Colonic mucosa (tissue), 4 donors: ENCODE measurements around the gene DIP2A. TPM values are rescaled to one million over a fixed set of nuclear protein-coding genes. Genes with fewer than 3 reads are reported as not detected.

ENCODE experiments used
- DNase-seq: peaks from one replicate; pipeline ENCODE4 v3.0.0-alpha.2; 2020
- H3K27ac ChIP-seq: fragments of 200-600 bp; one replicate; pipeline ENCODE4 v1.8.0; 2021
- H3K27me3 ChIP-seq: fragments of 200-600 bp; one replicate; pipeline ENCODE4 v1.8.0; 2021
- H3K36me3 ChIP-seq: fragments of 200-600 bp; one replicate; pipeline ENCODE4 v1.8.0; 2021
- H3K4me1 ChIP-seq: fragments of 200-600 bp; one replicate; pipeline ENCODE4 v1.8.0; 2021; ENCODE audit warnings: mild to moderate bottlenecking
- H3K4me3 ChIP-seq: fragments of 200-600 bp; one replicate; pipeline ENCODE4 v1.8.0; 2021
- H3K9ac ChIP-seq, 2 donors: one replicate each; pipeline ENCODE4 v1.7.0; 2013; ENCODE audit warnings: control low read depth in 2 of 2, low read depth in 2 of 2, low read length in 2 of 2
- H3K9me3 ChIP-seq: fragments of 200-600 bp; one replicate; pipeline ENCODE4 v1.8.0; 2021
- CTCF ChIP-seq: fragments of 200-600 bp; IDR thresholded peaks from one replicate; pipeline ENCODE4 v1.8.0; 2022; ENCODE audit warnings: antibody characterized with exemption, mild to moderate bottlenecking
- intact Hi-C: fragments of 100-400 bp; cut with DNase I; formaldehyde crosslinking; loops from one replicate; pipeline ENCODE4 v1.14.1; 2022
- total RNA-seq, 2 donors: library from RNA; stranded (reverse); fragmentation: NEBNext Ultra II Directional in 1 of 2; extraction: Animal tissue kit (Norgen Biotek cat#: 25700) in 1 of 2; gene quantifications; one replicate each; pipeline ENCODE4 v1.2.1, GENCODE V29; 2021
- donor health status: healthy.
- donor health status: DM: no; HTN: no; CAD: no.
- donor health status: DM: no; HTN: no; CAD: no.

The DIP2A gene
- total RNA-seq, 2 donors from 2014 or later = 40.4 to 41.0 TPM

DNA sequence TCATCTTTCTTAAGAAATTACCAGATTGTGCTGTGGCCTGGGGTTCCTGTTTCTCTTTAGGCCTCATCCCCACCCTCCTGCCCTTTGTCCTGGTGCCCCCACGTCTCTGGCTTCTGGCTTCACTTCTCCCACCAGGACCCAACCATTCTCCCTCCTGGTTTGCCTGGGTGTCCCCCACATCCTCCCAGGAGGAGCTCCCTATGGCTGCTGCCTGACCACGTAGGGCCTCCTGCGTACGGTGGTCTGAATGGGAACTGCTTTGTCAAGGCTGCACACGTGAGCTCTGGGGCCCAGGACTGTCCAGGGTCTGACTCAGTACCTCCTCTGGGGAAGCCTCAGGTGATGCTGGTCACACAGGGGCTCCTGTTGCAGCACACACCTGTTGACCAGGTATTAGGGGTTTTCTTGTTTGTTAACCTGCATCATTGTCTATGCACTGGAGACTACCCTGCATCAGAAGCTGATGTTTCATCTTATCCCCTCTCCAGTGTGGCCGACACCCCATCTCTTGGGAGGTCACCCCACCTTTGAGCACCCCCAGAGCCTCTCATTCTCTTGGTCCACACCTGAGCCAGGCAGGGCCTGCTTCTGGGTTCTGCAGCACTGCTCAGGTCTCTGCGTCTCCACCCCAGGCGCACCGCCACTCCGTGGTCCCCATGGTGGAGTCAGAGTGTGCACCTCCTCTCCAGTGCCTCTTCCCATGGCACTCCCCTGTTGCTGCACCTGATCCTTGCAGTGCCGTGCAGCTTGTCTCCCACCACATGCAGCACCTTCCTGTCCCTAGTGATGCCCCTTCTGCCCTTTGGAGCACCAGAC is 80.4 kb downstream of the DIP2A start:
- no peak for DNase-seq
- H3K27ac ChIP-seq = no peak overlapping the region
- H3K4me3 ChIP-seq = no peak overlapping the region
- H3K9ac ChIP-seq = no peak overlapping the region
- no peaks in the 10 kb centered on the region for H3K9me3 ChIP-seq
- no peaks in the 10 kb centered on the region for H3K27me3 ChIP-seq
- H3K36me3 ChIP-seq = peaks cover 11% of the 10 kb centered on the region
- H3K4me1 ChIP-seq = no peaks in the 10 kb centered on the region
- intact Hi-C loops = no loop called here
- no peak for TF ChIP-seq CTCF

DNA sequence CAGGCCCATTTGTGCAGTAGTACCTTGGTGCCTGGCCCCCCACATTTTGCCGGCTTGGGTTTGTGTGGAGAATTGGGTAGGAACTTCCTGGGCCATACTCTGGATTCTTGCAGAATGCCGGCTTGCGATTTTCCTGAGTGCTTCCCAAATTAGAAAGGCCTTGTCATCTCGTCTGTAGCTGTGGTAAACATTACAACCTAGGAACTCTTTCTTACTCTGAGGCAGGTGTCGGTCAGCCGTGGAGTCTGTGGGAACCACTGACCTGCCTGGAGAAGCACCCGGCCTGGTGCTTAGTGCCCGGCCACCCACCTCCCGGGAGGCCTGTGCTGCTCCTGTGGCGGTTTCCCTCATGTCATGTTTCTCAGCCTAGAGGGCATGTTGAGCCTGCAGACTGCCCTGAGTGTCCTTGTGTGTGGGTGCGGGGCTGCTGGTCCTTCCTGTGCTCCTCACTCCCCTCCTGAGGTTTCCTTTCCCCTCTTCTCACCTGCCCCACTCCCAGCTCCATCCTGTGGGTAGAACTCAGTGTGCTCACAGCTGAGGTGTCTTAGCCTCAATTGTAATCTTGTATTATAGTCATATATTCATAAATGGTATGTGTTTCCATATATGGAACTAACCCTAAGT is 81.5 kb downstream of the DIP2A start:
- H3K36me3 ChIP-seq = peaks cover 8% of the 10 kb centered on the region
- H3K4me3 ChIP-seq = no peak overlapping the region
- no peaks in the 10 kb centered on the region for H3K4me1 ChIP-seq
- TF ChIP-seq CTCF = no peak
- no peak overlapping the region for H3K27ac ChIP-seq
- H3K9me3 ChIP-seq = no peaks in the 10 kb centered on the region
- no peak for DNase-seq
- intact Hi-C loops = no loop called here
- H3K27me3 ChIP-seq = no peaks in the 10 kb centered on the region
- H3K9ac ChIP-seq = no peak overlapping the region

GRCh38 chr21:46542588-46543124 is 84.0 kb downstream of the DIP2A start:
- no peak for DNase-seq
- Histone ChIP-seq H3K4me1 (no peaks in the 10 kb centered on the region), H3K27ac (no peak overlapping the region), H3K9me3 (no peaks in the 10 kb centered on the region), H3K9ac (no peak overlapping the region), H3K36me3 (peaks cover 9% of the 10 kb centered on the region), H3K4me3 (no peak overlapping the region), H3K27me3 (no peaks in the 10 kb centered on the region)
- no peak for TF ChIP-seq CTCF
- intact Hi-C loops = no loop called here

DNA sequence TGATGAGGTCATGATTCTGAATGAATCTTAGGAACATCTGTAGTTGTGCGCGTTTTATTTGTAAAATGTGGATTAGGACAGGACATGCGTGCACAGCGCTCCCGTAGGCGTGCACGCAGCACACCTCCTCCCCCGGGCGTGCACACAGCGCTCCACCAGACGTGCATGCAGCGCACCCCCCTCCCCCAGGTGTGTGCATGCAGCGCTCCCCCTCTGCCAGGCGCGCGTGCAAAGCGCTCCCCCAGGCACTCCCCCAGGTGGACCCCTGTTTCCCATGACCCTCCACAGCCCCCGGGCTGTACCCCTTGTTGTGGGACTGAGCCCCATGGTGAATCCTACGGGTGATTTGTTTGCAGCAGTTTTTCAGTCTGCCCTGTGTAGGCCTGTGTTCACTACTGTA is 84.6 kb downstream of the DIP2A start:
- peaks cover 9% of the 10 kb centered on the region for H3K36me3 ChIP-seq
- DNase-seq = no peak
- no peak overlapping the region for H3K27ac ChIP-seq
- no peaks in the 10 kb centered on the region for H3K9me3 ChIP-seq
- no peaks in the 10 kb centered on the region for H3K4me1 ChIP-seq
- TF ChIP-seq CTCF = no peak
- no peak overlapping the region for H3K9ac ChIP-seq
- intact Hi-C loops = no loop called here
- no peak overlapping the region for H3K4me3 ChIP-seq
- no peaks in the 10 kb centered on the region for H3K27me3 ChIP-seq

DNA sequence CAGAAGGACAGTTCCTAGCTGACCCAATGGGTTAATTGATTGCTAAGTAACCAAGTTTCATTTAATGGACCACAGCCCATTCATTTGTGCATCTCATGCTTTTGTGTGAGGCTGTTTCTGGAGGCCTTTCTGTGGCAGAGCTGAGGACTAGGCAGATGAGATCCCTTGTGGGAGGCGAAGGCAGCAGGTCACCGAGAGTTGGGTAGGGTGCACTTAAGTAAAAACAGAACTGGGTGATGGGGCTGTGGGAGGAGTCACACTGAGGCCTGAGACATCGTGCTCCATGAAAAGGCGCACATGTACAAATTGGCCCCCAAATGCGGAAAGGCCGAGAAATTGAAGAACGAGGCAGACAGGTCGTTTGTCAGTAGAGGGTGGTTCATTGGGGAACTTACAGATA is 85.3 kb downstream of the DIP2A start:
- Histone ChIP-seq H3K27me3 (no peaks in the 10 kb centered on the region), H3K27ac (no peak overlapping the region), H3K4me1 (no peaks in the 10 kb centered on the region), H3K9ac (no peak overlapping the region), H3K4me3 (no peak overlapping the region), H3K9me3 (no peaks in the 10 kb centered on the region), H3K36me3 (peaks cover 9% of the 10 kb centered on the region)
- DNase-seq = no peak
- intact Hi-C loops = no loop called here
- TF ChIP-seq CTCF = no peak
